ENCODE results near the gene LRRC8E.
A peak's percentile ranks its signal among the peaks of the same experiment; 100 is the strongest.

The LRRC8E gene

DNA sequence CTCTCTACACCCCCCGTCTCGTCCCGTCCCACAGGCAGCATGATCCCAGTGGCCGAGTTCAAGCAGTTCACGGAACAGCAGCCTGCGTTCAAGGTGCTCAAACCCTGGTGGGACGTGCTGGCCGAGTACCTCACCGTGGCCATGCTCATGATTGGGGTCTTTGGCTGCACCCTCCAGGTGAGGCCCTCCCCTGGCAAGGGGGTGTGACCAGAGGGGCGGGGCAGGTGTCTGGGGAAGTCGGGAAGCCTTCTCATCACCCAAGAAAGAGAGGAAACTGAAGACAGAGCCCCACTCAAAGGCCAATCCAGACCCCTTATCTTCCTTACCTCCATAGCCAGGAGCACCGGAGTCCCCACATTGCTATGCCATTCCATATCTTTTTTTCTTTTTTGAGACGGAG is 7.3 kb downstream of the LRRC8E start:
- Histone ChIP-seq H3K4me3 (ENCODE audit: low read length) (no peak overlapping the region), H3K36me3 (ENCODE audit: insufficient read depth, low read length) (no peaks in the 10 kb centered on the region), H3K9me3 (ENCODE audit: insufficient read depth, low read depth, low read length) (no peaks in the 10 kb centered on the region), H3K4me1 (ENCODE audit: insufficient read depth, low read length) (no peaks in the 10 kb centered on the region), H3K27me3 (ENCODE audit: insufficient read depth, low read length) (no peaks in the 10 kb centered on the region; the same call in 1 of the 2 replicates), H3K27ac (ENCODE audit: low read depth, low read length) (no peak overlapping the region), H3K9ac (ENCODE audit: low read depth, low read length) (no peak overlapping the region)
- 93% methylated on average over 13 of the region's 13 CpGs for WGBS

GRCh38 chr19:7897292-7897691 is 9.0 kb downstream of the LRRC8E start:
- no peak overlapping the region for H3K9ac ChIP-seq (ENCODE audit: low read depth, low read length)
- 93% methylated on average over 11 of the region's 11 CpGs for WGBS

GRCh38 chr19:7898967-7899366 is 10.7 kb downstream of the LRRC8E start:
- Histone ChIP-seq H3K36me3 (ENCODE audit: insufficient read depth, low read length) (no peaks in the 10 kb centered on the region), H3K4me3 (ENCODE audit: low read length) (no peak overlapping the region), H3K27me3 (ENCODE audit: insufficient read depth, low read length) (no peaks in the 10 kb centered on the region), H3K4me1 (ENCODE audit: insufficient read depth, low read length) (peaks cover 4% of the 10 kb centered on the region; the same call in 1 of the 2 replicates), H3K9me3 (ENCODE audit: insufficient read depth, low read depth, low read length) (no peaks in the 10 kb centered on the region), H3K9ac (ENCODE audit: low read depth, low read length) (no peak overlapping the region), H3K27ac (ENCODE audit: low read depth, low read length) (no peak overlapping the region)
- 96% methylated on average over 16 of the region's 16 CpGs for WGBS

More at GRCh38 chr19:7897292-7897691, 9.0 kb downstream of the LRRC8E start:
- H3K36me3 ChIP-seq (ENCODE audit: insufficient read depth, low read length), result no peaks in the 10 kb centered on the region
- H3K9me3 ChIP-seq (ENCODE audit: insufficient read depth, low read depth, low read length), result no peaks in the 10 kb centered on the region
- no peaks in the 10 kb centered on the region for H3K4me1 ChIP-seq (ENCODE audit: insufficient read depth, low read length)
- no peak overlapping the region for H3K4me3 ChIP-seq (ENCODE audit: low read length)
- no peaks in the 10 kb centered on the region for H3K27me3 ChIP-seq (ENCODE audit: insufficient read depth, low read length)
- no peak overlapping the region for H3K27ac ChIP-seq (ENCODE audit: low read depth, low read length)

- H3K4me1 ChIP-seq (ENCODE audit: insufficient read depth, low read length), result peaks cover 4% of the 10 kb centered on the region; the same call in 1 of the 2 replicates
- no peaks in the 10 kb centered on the region for H3K36me3 ChIP-seq (ENCODE audit: insufficient read depth, low read length)
- no peak overlapping the region for H3K9ac ChIP-seq (ENCODE audit: low read depth, low read length)
- H3K27me3 ChIP-seq (ENCODE audit: insufficient read depth, low read length), result no peaks in the 10 kb centered on the region
- H3K9me3 ChIP-seq (ENCODE audit: insufficient read depth, low read depth, low read length), result no peaks in the 10 kb centered on the region
- H3K4me3 ChIP-seq (ENCODE audit: low read length), result no peak overlapping the region
- WGBS, result 94% methylated on average over 34 of the region's 34 CpGs
- H3K27ac ChIP-seq (ENCODE audit: low read depth, low read length), result no peak overlapping the region
Observed at GRCh38 chr19:7899751-7900378, 11.6 kb downstream of the LRRC8E start.

GRCh38 chr19:7900401-7900870 is 12.1 kb downstream of the LRRC8E start:
- Histone ChIP-seq H3K36me3 (ENCODE audit: insufficient read depth, low read length) (no peaks in the 10 kb centered on the region), H3K27me3 (ENCODE audit: insufficient read depth, low read length) (no peaks in the 10 kb centered on the region), H3K9me3 (ENCODE audit: insufficient read depth, low read depth, low read length) (no peaks in the 10 kb centered on the region), H3K4me1 (ENCODE audit: insufficient read depth, low read length) (peaks cover 4% of the 10 kb centered on the region; the same call in 1 of the 2 replicates), H3K27ac (ENCODE audit: low read depth, low read length) (no peak overlapping the region), H3K9ac (ENCODE audit: low read depth, low read length) (no peak overlapping the region), H3K4me3 (ENCODE audit: low read length) (no peak overlapping the region)
- WGBS, result 90% methylated on average over 21 of the region's 21 CpGs

DNA sequence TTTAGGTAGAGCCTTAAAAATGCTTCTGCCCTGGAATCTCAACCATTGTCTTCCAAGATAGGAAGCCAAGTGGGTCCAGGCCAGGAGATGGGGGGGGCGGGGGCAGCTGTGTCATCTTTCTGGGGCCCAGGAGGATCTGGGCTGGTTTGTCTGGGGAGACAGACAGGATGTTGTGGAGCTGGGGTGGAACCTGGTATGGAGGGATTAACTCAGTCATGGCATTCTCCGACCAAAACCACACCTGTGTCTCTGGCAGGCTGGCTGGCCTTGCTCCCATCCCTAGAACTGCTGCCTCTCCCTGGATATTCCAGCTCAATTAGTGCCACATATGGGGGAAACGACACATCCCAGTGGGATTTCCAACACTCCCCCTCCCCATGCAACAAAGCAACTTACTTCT is 12.6 kb downstream of the LRRC8E start:
- Histone ChIP-seq H3K9ac (ENCODE audit: low read depth, low read length) (no peak overlapping the region), H3K4me3 (ENCODE audit: low read length) (no peak overlapping the region), H3K4me1 (ENCODE audit: insufficient read depth, low read length) (peaks cover 4% of the 10 kb centered on the region; the same call in 1 of the 2 replicates), H3K27me3 (ENCODE audit: insufficient read depth, low read length) (no peaks in the 10 kb centered on the region), H3K27ac (ENCODE audit: low read depth, low read length) (no peak overlapping the region), H3K9me3 (ENCODE audit: insufficient read depth, low read depth, low read length) (no peaks in the 10 kb centered on the region), H3K36me3 (ENCODE audit: insufficient read depth, low read length) (peaks cover under 1% of the 10 kb centered on the region; the same call in 1 of the 2 replicates)
- WGBS, result 89% methylated on average over 3 of the region's 3 CpGs

GRCh38 chr19:7901337-7901736 is 13.0 kb downstream of the LRRC8E start:
- 88% methylated on average over 6 of the region's 7 CpGs for WGBS
- no peaks in the 10 kb centered on the region for H3K27me3 ChIP-seq (ENCODE audit: insufficient read depth, low read length)
- H3K27ac ChIP-seq (ENCODE audit: low read depth, low read length), result no peak overlapping the region
- H3K4me3 ChIP-seq (ENCODE audit: low read length), result no peak overlapping the region
- peaks cover 4% of the 10 kb centered on the region; the same call in 1 of the 2 replicates for H3K36me3 ChIP-seq (ENCODE audit: insufficient read depth, low read length)
- peaks cover 4% of the 10 kb centered on the region; the same call in 1 of the 2 replicates for H3K4me1 ChIP-seq (ENCODE audit: insufficient read depth, low read length)
- no peak overlapping the region for H3K9ac ChIP-seq (ENCODE audit: low read depth, low read length)
- no peaks in the 10 kb centered on the region for H3K9me3 ChIP-seq (ENCODE audit: insufficient read depth, low read depth, low read length)

- H3K9ac ChIP-seq (ENCODE audit: low read depth, low read length), result peak overlapping the region; percentile 88
- WGBS, result 53% methylated on average over 20 of the region's 20 CpGs
- peaks cover 6% of the 10 kb centered on the region; the same call in 1 of the 2 replicates for H3K36me3 ChIP-seq (ENCODE audit: insufficient read depth, low read length)
- peak overlapping the region; percentile 72 for H3K4me3 ChIP-seq (ENCODE audit: low read length)
- peak overlapping the region; percentile 88 for H3K27ac ChIP-seq (ENCODE audit: low read depth, low read length)
- H3K27me3 ChIP-seq (ENCODE audit: insufficient read depth, low read length), result no peaks in the 10 kb centered on the region
- peaks cover 4% of the 10 kb centered on the region; the same call in 1 of the 2 replicates for H3K4me1 ChIP-seq (ENCODE audit: insufficient read depth, low read length)
- no peaks in the 10 kb centered on the region for H3K9me3 ChIP-seq (ENCODE audit: insufficient read depth, low read depth, low read length)
Observed at GRCh38 chr19:7902796-7903243, 14.5 kb downstream of the LRRC8E start.

GRCh38 chr19:7903244-7904073 is 15.1 kb downstream of the LRRC8E start, which contains the start of gene MAP2K7:
MAP2K7 (plus strand) TSS chr19:7903877; CDS start chr19:7903945, 68 bp downstream.
- no peaks in the 10 kb centered on the region for H3K9me3 ChIP-seq (ENCODE audit: insufficient read depth, low read depth, low read length)
- under 1% methylated on average over 89 of the region's 89 CpGs for WGBS
- peaks cover 6% of the 10 kb centered on the region; the same call in 1 of the 2 replicates for H3K36me3 ChIP-seq (ENCODE audit: insufficient read depth, low read length)

DNA sequence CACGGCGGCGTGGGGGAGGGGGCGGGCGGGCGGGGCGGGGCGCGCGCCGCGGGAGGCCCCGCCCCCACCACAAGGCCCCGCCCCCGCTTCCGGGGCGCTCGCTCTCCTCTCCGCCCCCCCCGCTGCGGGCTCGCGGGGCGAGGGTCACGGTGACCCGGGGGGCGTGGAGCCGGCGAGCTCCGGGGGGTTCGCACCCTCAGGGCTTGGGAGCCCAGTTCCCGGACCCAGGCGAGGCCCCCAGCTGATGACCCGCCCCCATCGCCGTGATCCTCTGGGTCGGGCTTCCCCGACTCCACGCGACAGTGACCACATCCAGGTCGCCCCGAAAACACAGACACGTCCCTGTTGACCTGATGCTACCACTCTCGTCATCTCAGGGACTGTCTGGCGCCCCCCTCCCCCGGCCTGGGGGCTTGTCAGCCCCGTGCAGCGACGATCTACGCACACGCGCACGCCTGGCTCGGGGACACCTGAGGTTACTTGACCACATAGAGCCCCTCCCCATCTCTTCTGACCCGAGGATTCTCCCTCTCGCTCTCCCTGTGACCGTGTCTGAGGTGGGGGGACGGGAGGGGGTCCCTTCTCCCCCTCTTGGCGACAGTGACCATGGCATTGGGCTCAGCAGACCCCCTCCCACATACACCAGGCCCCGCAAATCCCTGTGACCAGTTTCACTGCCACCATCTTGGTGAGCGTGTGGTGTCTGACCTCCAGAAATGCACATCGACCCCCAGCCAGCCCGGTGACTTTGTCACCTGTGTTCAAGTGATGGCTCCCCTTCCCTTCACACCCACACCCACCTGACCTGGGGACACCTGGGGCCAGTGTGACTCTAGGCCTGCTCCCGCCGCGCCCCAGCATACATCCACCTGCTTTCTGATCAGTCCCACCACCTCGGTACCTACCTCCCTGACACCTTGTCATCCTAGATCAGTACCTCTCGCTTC is 16.0 kb downstream of the LRRC8E start:
- Histone ChIP-seq H3K9ac (ENCODE audit: low read depth, low read length) (peak overlapping the region; percentile 74), H3K27me3 (ENCODE audit: insufficient read depth, low read length) (no peaks in the 10 kb centered on the region), H3K36me3 (ENCODE audit: insufficient read depth, low read length) (peaks cover 6% of the 10 kb centered on the region; the same call in 1 of the 2 replicates), H3K9me3 (ENCODE audit: insufficient read depth, low read depth, low read length) (no peaks in the 10 kb centered on the region), H3K27ac (ENCODE audit: low read depth, low read length) (peak overlapping the region; percentile 87; the same call in 1 of the 2 replicates), H3K4me3 (ENCODE audit: low read length) (peak overlapping the region; percentile 92), H3K4me1 (ENCODE audit: insufficient read depth, low read length) (peaks cover 4% of the 10 kb centered on the region; the same call in 1 of the 2 replicates)
- whole genome bisulfite sequencing, result 12% methylated on average over 65 of the region's 68 CpGs

More at GRCh38 chr19:7903244-7904073, 15.1 kb downstream of the LRRC8E start, which contains the start of gene MAP2K7:
- no peaks in the 10 kb centered on the region for H3K27me3 ChIP-seq (ENCODE audit: insufficient read depth, low read length)
- peak within 1 kb of the TSS; percentile 92 for H3K4me3 ChIP-seq (ENCODE audit: low read length)
- peak within 1 kb of the TSS; percentile 88 for H3K9ac ChIP-seq (ENCODE audit: low read depth, low read length)
- peak within 1 kb of the TSS; percentile 88 for H3K27ac ChIP-seq (ENCODE audit: low read depth, low read length)
- H3K4me1 ChIP-seq (ENCODE audit: insufficient read depth, low read length), result peaks cover 4% of the 10 kb centered on the region; the same call in 1 of the 2 replicates
